Caco-2 (cell line): ENCODE measurements around the gene FOXM1. TPM values are rescaled to one million over a fixed set of nuclear protein-coding genes. Genes with fewer than 3 reads are reported as not detected.

Experiments
- BruUV-seq: library from RNA; stranded (reverse); fragments of 400-500 nt; replicated peaks from 2 replicates; lab custom pipeline; 2021; lab: Mats Ljungman, UMichigan
- CTCF ChIA-PET: fragments of 300-600 bp; sonication (Branson Sonifier 250); formaldehyde crosslinking; loops from one replicate; lab custom pipeline; 2022; ENCODE audit warnings: antibody characterized with exemption; lab: Charles Lee
- POLR2A ChIA-PET: fragments of 300-600 bp; sonication (Branson Sonifier 250); formaldehyde crosslinking; loops from one replicate; lab custom pipeline; 2022; ENCODE audit warnings: antibody characterized with exemption; lab: Charles Lee
- DNase-seq, 2 experiments: peaks; one replicate each; pipeline versions ENCODE4 v3.0.0 to v3.0.0-alpha.2; 2020 to 2022
- H3K27me3 ChIP-seq: replicated peaks from 2 replicates; pipeline ENCODE4 v1.6.0; 2011; ENCODE audit warnings: low read length; ENCODE audit not compliant: control insufficient read depth, insufficient read depth
- H3K36me3 ChIP-seq: 2 replicates; pipeline ENCODE4 v1.5.1; 2011; ENCODE audit warnings: low read length; ENCODE audit not compliant: control insufficient read depth, insufficient read depth
- H3K4me1 ChIP-seq: fragments of 250-450 bp; sonication (Bioruptor Pico); 2 replicates; pipeline ENCODE4 v1.5.1; 2020; ENCODE audit warnings: mild to moderate bottlenecking
- H3K4me3 ChIP-seq: 2 replicates; pipeline ENCODE4 v1.5.1; 2011; ENCODE audit warnings: low read depth, mild to moderate bottlenecking, control low read depth, low read length
- H3K9me3 ChIP-seq: fragments of 250-450 bp; sonication (Bioruptor Pico); 2 replicates; pipeline ENCODE4 v1.5.1; 2020; ENCODE audit warnings: mild to moderate bottlenecking, moderate library complexity
- H3K27ac Mint-ChIP-seq: one replicate; pipeline ENCODE4 v1.8.0; 2022; ENCODE audit warnings: mixed read lengths; ENCODE audit not compliant: unreplicated experiment
- H3K27me3 Mint-ChIP-seq: one replicate; pipeline ENCODE4 v1.8.0; 2022; ENCODE audit warnings: mixed read lengths; ENCODE audit not compliant: insufficient read depth, unreplicated experiment
- H3K36me3 Mint-ChIP-seq: one replicate; pipeline ENCODE4 v1.8.0; 2022; ENCODE audit warnings: mild to moderate bottlenecking, mixed read lengths; ENCODE audit not compliant: insufficient read depth, unreplicated experiment
- H3K4me1 Mint-ChIP-seq: one replicate; pipeline ENCODE4 v1.8.0; 2022; ENCODE audit warnings: low read depth, mixed read lengths; ENCODE audit not compliant: unreplicated experiment
- H3K4me3 Mint-ChIP-seq: one replicate; pipeline ENCODE4 v1.8.0; 2022; ENCODE audit warnings: mild to moderate bottlenecking, moderate library complexity, mixed read lengths; ENCODE audit not compliant: unreplicated experiment
- H3K9me3 Mint-ChIP-seq: one replicate; pipeline ENCODE4 v1.8.0; 2022; ENCODE audit warnings: mixed read lengths; ENCODE audit not compliant: unreplicated experiment
- CTCF ChIP-seq, 2 experiments: fragments of 200-600 bp in 1 of 2; IDR thresholded peaks; 1 replicate in 1 of 2; 2 replicates in 1 of 2; pipeline versions ENCODE4 v1.5.1 to v1.8.0; 2011 to 2022; ENCODE audit warnings: antibody characterized with exemption in 1 of 2, control low read depth in 1 of 2, inconsistent platforms in 1 of 2, low read depth in 1 of 2, low read length in 1 of 2, mild to moderate bottlenecking in 1 of 2, moderate library complexity in 1 of 2; ENCODE audit not compliant: insufficient read depth in 1 of 2, severe bottlenecking in 1 of 2, unreplicated experiment in 1 of 2
- intact Hi-C: fragments of 100-400 bp; cut with micrococcal nuclease; formaldehyde crosslinking; loops from one replicate; pipeline ENCODE4 v1.10.0; 2022; ENCODE audit not compliant: unreplicated experiment
- total RNA-seq: library from RNA; stranded (reverse); gene quantifications from 2 replicates; pipeline ENCODE4 v1.2.3, GENCODE V29; 2022

Gene FOXM1
- total RNA-seq, 1 experiment from 2014 or later = 222 TPM

- CTCF ChIA-PET = interaction anchor here (0.8 to 1.7 kb wide), 2 partner anchors 12 to 52 kb away, joined by 3 to 10 read pairs; no protein-coding TSS in a partner anchor
- no peak for TF ChIP-seq CTCF (IDR thresholded peaks at IDR 0.05; ENCODE audit: insufficient read depth in 1 of 2, low read depth in 1 of 2, low read length in 1 of 2, severe bottlenecking in 1 of 2, unreplicated experiment in 1 of 2)
- H3K36me3 ChIP-seq = no peaks in the 10 kb centered on the region
Measured at GRCh38 chr12:2833810-2834209, 43.2 kb downstream of the FOXM1 start.

GRCh38 chr12:2833327-2833726 lies 43.6 kb downstream of the FOXM1 start:
- TF ChIP-seq CTCF (IDR thresholded peaks at IDR 0.05; ENCODE audit: insufficient read depth in 1 of 2, low read depth in 1 of 2, low read length in 1 of 2, severe bottlenecking in 1 of 2, unreplicated experiment in 1 of 2) = no peak
- intact Hi-C loops = no loop called here
- no peaks in the 10 kb centered on the region for H3K4me1 ChIP-seq
- Mint-ChIP-seq H3K4me3 (no peak overlapping the region), H3K27me3 (peaks cover 5% of the 10 kb centered on the region), H3K27ac (no peak overlapping the region), H3K36me3 (peaks cover 13% of the 10 kb centered on the region), H3K4me1 (no peaks in the 10 kb centered on the region), H3K9me3 (no peaks in the 10 kb centered on the region)
- ChIA-PET CTCF (interaction anchor here (0.8 to 1.7 kb wide), 2 partner anchors 12 to 52 kb away, joined by 3 to 10 read pairs; no protein-coding TSS in a partner anchor), POLR2A (interaction anchor here (0.6 to 1.2 kb wide), 2 partner anchors 21 to 121 kb away, joined by 5 to 13 read pairs; no protein-coding TSS in a partner anchor)
- H3K4me3 ChIP-seq = no peak overlapping the region
- no peaks in the 10 kb centered on the region for H3K9me3 ChIP-seq
- DNase-seq = no peak
- H3K36me3 ChIP-seq = no peaks in the 10 kb centered on the region
- H3K27me3 ChIP-seq = no peaks in the 10 kb centered on the region
- no TSS peak for BruUV-seq

More at GRCh38 chr12:2833810-2834209, 43.2 kb downstream of the FOXM1 start:
- Mint-ChIP-seq H3K27me3 (peaks cover 5% of the 10 kb centered on the region), H3K4me3 (no peak overlapping the region), H3K27ac (no peak overlapping the region), H3K4me1 (no peaks in the 10 kb centered on the region), H3K36me3 (peaks cover 10% of the 10 kb centered on the region), H3K9me3 (no peaks in the 10 kb centered on the region)
- DNase-seq = no peak
- POLR2A ChIA-PET = interaction anchor here (0.6 to 1.2 kb wide), 2 partner anchors 20 to 120 kb away, joined by 5 to 13 read pairs; no protein-coding TSS in a partner anchor
- intact Hi-C loops = no loop called here
- Histone ChIP-seq H3K4me3 (no peak overlapping the region), H3K9me3 (no peaks in the 10 kb centered on the region), H3K4me1 (no peaks in the 10 kb centered on the region), H3K27me3 (no peaks in the 10 kb centered on the region)
- no TSS peak for BruUV-seq

GRCh38 chr12:2832550-2833127 lies 44.3 kb downstream of the FOXM1 start:
- H3K4me1 ChIP-seq = no peaks in the 10 kb centered on the region
- H3K9me3 ChIP-seq = no peaks in the 10 kb centered on the region
- no peaks in the 10 kb centered on the region for H3K27me3 ChIP-seq
- H3K36me3 Mint-ChIP-seq = peaks cover 17% of the 10 kb centered on the region
- no peaks in the 10 kb centered on the region for H3K9me3 Mint-ChIP-seq
- intact Hi-C loops = no loop called here
- no TSS peak for BruUV-seq
- H3K27ac Mint-ChIP-seq = no peak overlapping the region
- no peak for DNase-seq
- no peak for TF ChIP-seq CTCF (IDR thresholded peaks at IDR 0.05; ENCODE audit: insufficient read depth in 1 of 2, low read depth in 1 of 2, low read length in 1 of 2, severe bottlenecking in 1 of 2, unreplicated experiment in 1 of 2)
- CTCF ChIA-PET = interaction anchor here (1.7 kb wide), 1 partner anchor 13 kb away, joined by 10 read pairs; no protein-coding TSS in a partner anchor
- no peaks in the 10 kb centered on the region for H3K36me3 ChIP-seq
- POLR2A ChIA-PET = no interaction called here
- no peak overlapping the region for H3K4me3 Mint-ChIP-seq
- H3K27me3 Mint-ChIP-seq = peaks cover 5% of the 10 kb centered on the region
- no peaks in the 10 kb centered on the region for H3K4me1 Mint-ChIP-seq
- no peak overlapping the region for H3K4me3 ChIP-seq
